ENCODE data around the gene KIF6.

DNA sequence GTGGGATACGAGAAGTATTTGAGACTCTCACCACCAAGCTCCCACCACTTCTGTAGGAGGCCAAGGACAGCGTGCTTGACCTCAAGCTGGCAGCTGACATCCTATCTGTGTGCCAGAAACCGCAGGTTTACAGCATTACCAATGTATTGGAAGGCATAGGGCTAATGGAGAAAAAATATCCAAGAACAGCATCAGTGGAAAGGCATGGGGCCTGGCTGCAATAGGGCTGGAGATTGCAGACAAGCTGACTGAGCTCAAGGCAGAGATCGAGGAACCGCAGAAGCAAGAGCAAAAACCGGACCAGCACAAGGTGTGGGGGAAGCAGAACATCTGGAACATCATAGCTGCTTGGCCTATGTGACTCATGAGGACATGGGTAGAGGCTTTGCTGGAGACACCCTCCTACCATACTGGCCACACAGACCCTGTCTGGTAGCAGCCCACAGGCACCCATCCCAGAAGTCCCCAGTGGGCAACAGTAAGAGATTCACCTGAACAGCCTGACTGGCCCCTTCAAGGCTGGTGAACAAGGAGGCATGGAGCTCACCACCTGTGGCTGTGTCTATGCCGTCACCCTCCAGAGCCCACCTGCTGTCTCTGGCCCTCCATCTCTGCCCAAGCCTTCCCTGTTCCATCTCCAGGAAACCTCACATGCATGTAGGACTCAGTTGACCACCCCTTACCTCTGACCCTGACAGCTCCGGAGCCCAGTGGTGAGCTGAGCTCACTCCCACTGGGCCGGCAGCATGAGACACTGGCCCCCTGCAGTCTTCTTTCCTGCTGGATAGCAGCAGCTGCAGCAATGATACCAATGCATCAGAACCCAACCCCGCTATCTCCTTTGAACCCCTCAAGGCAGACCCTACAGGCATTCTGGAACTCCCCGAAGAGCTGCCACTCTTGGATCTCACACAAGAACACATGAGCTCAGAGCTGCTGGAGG is 171.1 kb downstream of the KIF6 start:
- TF ChIP-seq CTCF (IDR thresholded peaks at IDR 0.05) (no peak), POLR2A (IDR thresholded peaks at IDR 0.05) (no peak)

Measured in uterus (tissue), 2 donors.